H9 (cell line): Measurements from ENCODE around the gene RPL14. TPM values are rescaled to one million over a fixed set of nuclear protein-coding genes. Genes with fewer than 3 reads are reported as not detected.

Source experiments
- DNase-seq: peaks from one replicate; pipeline ENCODE4 v3.0.0-alpha.2; 2017
- H2AFZ ChIP-seq: one replicate; pipeline ENCODE4 v1.6.1; 2013; ENCODE audit warnings: mild to moderate bottlenecking, low read length, control low read depth, moderate library complexity
- H2AK5ac ChIP-seq: 2 replicates; pipeline ENCODE4 v1.6.1; 2013; ENCODE audit warnings: low read length, control low read depth, mixed read lengths; ENCODE audit not compliant: insufficient read length
- H2BK120ac ChIP-seq: one replicate; pipeline ENCODE4 v1.6.1; 2013; ENCODE audit warnings: low read depth, mild to moderate bottlenecking, low read length, control low read depth, inconsistent platforms; ENCODE audit not compliant: poor library complexity, severe bottlenecking
- H2BK12ac ChIP-seq: 2 replicates; pipeline ENCODE4 v1.6.1; 2013; ENCODE audit warnings: low read length, control low read depth, mixed read lengths, low read depth; ENCODE audit not compliant: insufficient read length
- H2BK15ac ChIP-seq: 2 replicates; pipeline ENCODE4 v1.6.1; 2013; ENCODE audit warnings: low read depth, low read length, control low read depth
- H2BK20ac ChIP-seq: one replicate; pipeline ENCODE4 v1.6.1; 2013; ENCODE audit warnings: low read depth, mild to moderate bottlenecking, low read length, control low read depth, inconsistent platforms; ENCODE audit not compliant: poor library complexity, severe bottlenecking
- H2BK5ac ChIP-seq: 2 replicates; pipeline ENCODE4 v1.6.1; 2013; ENCODE audit warnings: low read length, control low read depth, mixed read lengths; ENCODE audit not compliant: insufficient read length
- H3K14ac ChIP-seq: 2 replicates; pipeline ENCODE4 v1.6.1; 2013; ENCODE audit warnings: low read length, control low read depth; ENCODE audit not compliant: insufficient read depth
- H3K18ac ChIP-seq: 2 replicates; pipeline ENCODE4 v1.6.1; 2013; ENCODE audit warnings: low read depth, mild to moderate bottlenecking, mixed read lengths, low read length, control low read depth; ENCODE audit not compliant: insufficient read length
- H3K23ac ChIP-seq: 2 replicates; pipeline ENCODE4 v1.6.1; 2013; ENCODE audit warnings: low read length, control low read depth, mixed read lengths, low read depth; ENCODE audit not compliant: insufficient read length
- H3K23me2 ChIP-seq: 2 replicates; pipeline ENCODE4 v1.6.1; 2013; ENCODE audit warnings: low read depth, mild to moderate bottlenecking, mixed read lengths, low read length, control low read depth; ENCODE audit not compliant: insufficient read length, poor library complexity, severe bottlenecking
- H3K27ac ChIP-seq: 2 replicates; pipeline ENCODE4 v1.5.1; 2013; ENCODE audit warnings: low read length, control low read depth, mixed read lengths, low read depth; ENCODE audit not compliant: insufficient read length
- H3K27me3 ChIP-seq: 2 replicates; pipeline ENCODE4 v1.6.1; 2013; ENCODE audit warnings: low read length, control low read depth, inconsistent platforms; ENCODE audit not compliant: insufficient read depth
- H3K4ac ChIP-seq: 2 replicates; pipeline ENCODE4 v1.6.1; 2013; ENCODE audit warnings: low read depth, mild to moderate bottlenecking, control low read depth, inconsistent platforms, low read length, moderate library complexity
- H3K4me1 ChIP-seq: 2 replicates; pipeline ENCODE4 v1.6.1; 2013; ENCODE audit warnings: low read length, control low read depth, inconsistent platforms; ENCODE audit not compliant: insufficient read depth
- H3K4me2 ChIP-seq: 2 replicates; pipeline ENCODE4 v1.6.1; 2013; ENCODE audit warnings: low read length, control low read depth, mixed read lengths; ENCODE audit not compliant: insufficient read length, insufficient read depth
- H3K56ac ChIP-seq: 2 replicates; pipeline ENCODE4 v1.6.1; 2013; ENCODE audit warnings: low read depth, mild to moderate bottlenecking, mixed read lengths, low read length, control low read depth; ENCODE audit not compliant: insufficient read length
- H3K79me1 ChIP-seq: 2 replicates; pipeline ENCODE4 v1.6.1; 2013; ENCODE audit warnings: low read depth, mild to moderate bottlenecking, moderate library complexity, low read length, control low read depth, inconsistent platforms; ENCODE audit not compliant: insufficient read depth, poor library complexity, severe bottlenecking
- H3K79me2 ChIP-seq: 2 replicates; pipeline ENCODE4 v1.6.1; 2013; ENCODE audit warnings: low read length, control low read depth, inconsistent platforms; ENCODE audit not compliant: insufficient read depth
- H3K9ac ChIP-seq: 2 replicates; pipeline ENCODE4 v1.6.1; 2013; ENCODE audit warnings: low read length, control low read depth, mixed read lengths; ENCODE audit not compliant: insufficient read length; ENCODE audit errors: extremely low read depth
- H3K9me3 ChIP-seq: one replicate; pipeline ENCODE4 v1.6.1; 2013; ENCODE audit warnings: low read depth, low read length, inconsistent platforms; ENCODE audit not compliant: control insufficient read depth
- H3T11ph ChIP-seq: one replicate; pipeline ENCODE4 v1.6.1; 2013; ENCODE audit warnings: mild to moderate bottlenecking, low read length, control low read depth, inconsistent platforms
- H4K20me1 ChIP-seq: one replicate; pipeline ENCODE4 v1.6.1; 2013; ENCODE audit not compliant: control insufficient read depth, insufficient read length, insufficient read depth
- H4K5ac ChIP-seq: 2 replicates; pipeline ENCODE4 v1.6.1; 2013; ENCODE audit warnings: low read depth, mild to moderate bottlenecking, mixed read lengths, low read length, control low read depth; ENCODE audit not compliant: insufficient read length
- H4K8ac ChIP-seq: replicated peaks from 2 replicates; pipeline ENCODE4 v1.6.1; 2013; ENCODE audit warnings: low read length, control low read depth, mixed read lengths, low read depth; ENCODE audit not compliant: insufficient read length
- H4K91ac ChIP-seq: 2 replicates; pipeline ENCODE4 v1.6.1; 2013; ENCODE audit warnings: low read depth, mild to moderate bottlenecking, moderate library complexity, mixed read lengths, low read length, control low read depth; ENCODE audit not compliant: insufficient read length
- H3K27ac Mint-ChIP-seq, 3 experiments: 2 replicates in 2 of 3; 3 replicates in 1 of 3; pipeline ENCODE4 v1.8.0; 2020 to 2021; ENCODE audit warnings: mixed read lengths in 3 of 3, mild to moderate bottlenecking in 1 of 3, moderate library complexity in 1 of 3
- H3K27me3 Mint-ChIP-seq: 2 replicates; pipeline ENCODE4 v1.8.0; 2021; ENCODE audit warnings: low read depth, mild to moderate bottlenecking, moderate library complexity, mixed read lengths
- H3K36me3 Mint-ChIP-seq, 3 experiments: 2 replicates in 2 of 3; 3 replicates in 1 of 3; pipeline ENCODE4 v1.8.0; 2020 to 2021; ENCODE audit warnings: low read depth in 3 of 3, mixed read lengths in 3 of 3; ENCODE audit not compliant: insufficient read depth in 1 of 3
- H3K4me1 Mint-ChIP-seq, 2 experiments: 2 replicates each; pipeline ENCODE4 v1.8.0; 2020; ENCODE audit warnings: mixed read lengths in 2 of 2
- H3K4me3 Mint-ChIP-seq, 2 experiments: 2 replicates in 1 of 2; 3 replicates in 1 of 2; pipeline ENCODE4 v1.8.0; 2020 to 2021; ENCODE audit warnings: mild to moderate bottlenecking in 2 of 2, mixed read lengths in 2 of 2, moderate library complexity in 1 of 2
- H3K9me3 Mint-ChIP-seq, 2 experiments: 2 replicates in 1 of 2; 3 replicates in 1 of 2; pipeline ENCODE4 v1.8.0; 2020; ENCODE audit warnings: mild to moderate bottlenecking in 2 of 2, mixed read lengths in 2 of 2, moderate library complexity in 1 of 2
- CTCF ChIP-seq: fragments of 200-600 bp; sonication (generic); conservative IDR thresholded peaks from 3 replicates; pipeline ENCODE4 v1.8.0; 2021; ENCODE audit warnings: antibody characterized with exemption, mild to moderate bottlenecking
- WGBS: extraction: QIAGEN DNeasy Blood & Tissue Kit; methylation state at CpG from one replicate; pipeline ENCODE4 v1.1.7; 2013; ENCODE audit warnings: missing lambda C conversion rate, low lambda C conversion rate, mixed read lengths; ENCODE audit not compliant: insufficient read length; ENCODE audit errors: extremely low coverage; 5-methylcytosine and 5-hydroxymethylcytosine counted together
- total RNA-seq: library from RNA; stranded (reverse); gene quantifications from 2 replicates; pipeline ENCODE4 v1.2.1, GENCODE V29; 2021

RPL14 gene
- total RNA-seq, 1 experiment from 2014 or later: 2,490 TPM

GRCh38 chr3:40470701-40471100 lies 13.6 kb downstream of the RPL14 start:
- no peaks in the 10 kb centered on the region for H3K9me3 ChIP-seq
- H2BK12ac ChIP-seq: no peak overlapping the region
- H3K27me3 ChIP-seq: no peaks in the 10 kb centered on the region
- H2AFZ ChIP-seq: no peak overlapping the region
- no peak overlapping the region for H3K18ac ChIP-seq
- H2AK5ac ChIP-seq: no peak overlapping the region
- H3K27ac ChIP-seq: no peak overlapping the region
- no peaks in the 10 kb centered on the region for H3K4me1 ChIP-seq
- Mint-ChIP-seq H3K36me3 (peaks cover 6 to 13% (median 8%) of the 10 kb centered on the region in 3 experiments; a peak in 4 of 7 replicates), H3K27ac (no peak overlapping the region), H3K9me3 (no peaks in the 10 kb centered on the region), H3K4me3 (no peak overlapping the region), H3K4me1 (0 out of 4 replicates have a peak, but pooled peaks cover 0 to 2% of the 10 kb centered on the region in 2 experiments), H3K27me3 (no peaks in the 10 kb centered on the region; the same call in 1 of the 2 replicates)
- no peak overlapping the region for H2BK15ac ChIP-seq
- no peak overlapping the region for H3T11ph ChIP-seq
- H3K14ac ChIP-seq: no peak overlapping the region
- H3K79me1 ChIP-seq: no peaks in the 10 kb centered on the region
- H2BK5ac ChIP-seq: no peak overlapping the region
- H2BK120ac ChIP-seq: no peak overlapping the region
- H4K5ac ChIP-seq: no peak overlapping the region
- H3K4ac ChIP-seq: no peak overlapping the region
- H2BK20ac ChIP-seq: no peak overlapping the region
- no peak for DNase-seq
- H4K20me1 ChIP-seq: no peaks in the 10 kb centered on the region
- no peak for TF ChIP-seq CTCF
- H3K79me2 ChIP-seq: no peaks in the 10 kb centered on the region
- H3K23me2 ChIP-seq: no peaks in the 10 kb centered on the region
- no CpG with 5 or more reads among the region's 4 CpGs for WGBS
- H3K9ac ChIP-seq: no peak overlapping the region
- H3K23ac ChIP-seq: no peak overlapping the region
- H3K56ac ChIP-seq: no peak overlapping the region
- H4K91ac ChIP-seq: no peak overlapping the region
- H4K8ac ChIP-seq: no peak overlapping the region
- no peak overlapping the region for H3K4me2 ChIP-seq
